ENCODE data around the gene PLA2G5. TPM values are rescaled to one million over a fixed set of nuclear protein-coding genes. Genes with fewer than 3 reads are reported as not detected.

Gene PLA2G5
- total RNA-seq, 1 donor from 2014 or later: not detected

DNA sequence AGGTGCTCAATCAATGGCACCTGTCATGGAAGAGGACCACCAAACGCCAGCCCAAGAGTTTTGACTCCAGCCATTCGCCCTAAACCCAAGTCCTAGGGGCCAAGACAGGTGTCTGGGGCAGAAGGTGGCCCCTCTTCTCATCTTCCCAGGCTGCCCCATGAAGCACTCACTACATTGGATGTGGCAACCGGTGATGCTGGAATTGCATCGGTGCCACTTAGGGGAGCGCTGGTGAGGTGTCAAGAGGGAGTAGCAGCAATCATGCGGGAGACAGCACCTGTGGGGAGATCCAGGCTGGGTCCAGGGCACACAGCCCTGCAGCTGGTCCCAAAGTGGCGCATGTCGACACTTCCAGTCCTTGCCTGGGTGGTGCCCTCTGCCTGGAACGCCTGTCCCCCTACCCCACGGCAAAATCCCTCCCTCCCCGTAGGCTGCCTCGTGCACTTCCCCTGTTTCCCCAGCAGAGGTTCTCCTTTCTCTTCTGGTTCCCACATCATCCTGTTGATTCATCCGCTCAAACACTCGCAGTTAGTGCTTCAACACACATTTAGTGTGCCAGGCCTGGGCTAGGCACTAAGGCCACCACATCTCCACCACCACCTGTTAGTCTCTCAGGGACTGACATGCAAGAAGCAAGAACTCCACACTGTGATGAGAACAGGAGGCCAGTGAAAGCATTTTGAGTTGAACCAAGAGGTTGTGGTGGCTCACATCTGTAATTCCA lies 30.8 kb downstream of the PLA2G5 start:
- no peak overlapping the region for H3K27ac Mint-ChIP-seq (ENCODE audit: unreplicated experiment)
- no peak overlapping the region for H3K4me3 Mint-ChIP-seq
- H3K9me3 Mint-ChIP-seq: peaks cover 10% of the 10 kb centered on the region
- peaks cover 2% of the 10 kb centered on the region for H3K27me3 Mint-ChIP-seq (ENCODE audit: low read depth)
- peak; percentile 45 for DNase-seq (ENCODE audit: low read depth, low spot score)
- TF ChIP-seq, protein P1, sequence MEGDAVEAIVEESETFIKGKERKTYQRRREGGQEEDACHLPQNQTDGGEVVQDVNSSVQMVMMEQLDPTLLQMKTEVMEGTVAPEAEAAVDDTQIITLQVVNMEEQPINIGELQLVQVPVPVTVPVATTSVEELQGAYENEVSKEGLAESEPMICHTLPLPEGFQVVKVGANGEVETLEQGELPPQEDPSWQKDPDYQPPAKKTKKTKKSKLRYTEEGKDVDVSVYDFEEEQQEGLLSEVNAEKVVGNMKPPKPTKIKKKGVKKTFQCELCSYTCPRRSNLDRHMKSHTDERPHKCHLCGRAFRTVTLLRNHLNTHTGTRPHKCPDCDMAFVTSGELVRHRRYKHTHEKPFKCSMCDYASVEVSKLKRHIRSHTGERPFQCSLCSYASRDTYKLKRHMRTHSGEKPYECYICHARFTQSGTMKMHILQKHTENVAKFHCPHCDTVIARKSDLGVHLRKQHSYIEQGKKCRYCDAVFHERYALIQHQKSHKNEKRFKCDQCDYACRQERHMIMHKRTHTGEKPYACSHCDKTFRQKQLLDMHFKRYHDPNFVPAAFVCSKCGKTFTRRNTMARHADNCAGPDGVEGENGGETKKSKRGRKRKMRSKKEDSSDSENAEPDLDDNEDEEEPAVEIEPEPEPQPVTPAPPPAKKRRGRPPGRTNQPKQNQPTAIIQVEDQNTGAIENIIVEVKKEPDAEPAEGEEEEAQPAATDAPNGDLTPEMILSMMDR (conservative IDR thresholded peaks at IDR 0.05): peak; percentile 75
- no peaks in the 10 kb centered on the region for H3K36me3 Mint-ChIP-seq (ENCODE audit: low read depth)
- H3K4me1 Mint-ChIP-seq: peaks cover 4% of the 10 kb centered on the region

DNA sequence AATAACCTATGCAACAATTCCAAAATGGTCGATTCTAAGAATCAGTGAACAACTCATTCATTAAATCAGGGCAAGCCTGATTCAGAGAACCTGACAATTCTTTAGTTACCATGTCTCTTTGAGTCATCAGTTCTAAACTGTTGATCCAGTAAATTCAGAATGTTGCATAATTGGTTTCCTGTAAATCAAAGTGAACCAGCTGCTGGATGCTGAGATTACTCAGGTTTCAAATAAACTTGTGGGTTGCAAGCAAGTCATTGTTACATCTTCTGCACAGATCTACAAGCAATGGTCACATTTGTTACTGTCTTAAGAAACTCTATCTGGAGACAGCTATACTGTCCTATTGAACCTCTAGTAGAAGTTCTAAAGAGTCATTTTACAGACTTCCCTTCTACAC lies 32.9 kb downstream of the PLA2G5 start:
- no peak overlapping the region for H3K4me3 Mint-ChIP-seq
- H3K27ac Mint-ChIP-seq (ENCODE audit: unreplicated experiment): no peak overlapping the region
- no peak for DNase-seq (ENCODE audit: low read depth, low spot score)
- H3K9me3 Mint-ChIP-seq: no peaks in the 10 kb centered on the region
- peaks cover 11% of the 10 kb centered on the region for H3K4me1 Mint-ChIP-seq
- peaks cover 2% of the 10 kb centered on the region for H3K27me3 Mint-ChIP-seq (ENCODE audit: low read depth)
- TF ChIP-seq, protein P1 (conservative IDR thresholded peaks at IDR 0.05): no peak
- no peaks in the 10 kb centered on the region for H3K36me3 Mint-ChIP-seq (ENCODE audit: low read depth)

DNA sequence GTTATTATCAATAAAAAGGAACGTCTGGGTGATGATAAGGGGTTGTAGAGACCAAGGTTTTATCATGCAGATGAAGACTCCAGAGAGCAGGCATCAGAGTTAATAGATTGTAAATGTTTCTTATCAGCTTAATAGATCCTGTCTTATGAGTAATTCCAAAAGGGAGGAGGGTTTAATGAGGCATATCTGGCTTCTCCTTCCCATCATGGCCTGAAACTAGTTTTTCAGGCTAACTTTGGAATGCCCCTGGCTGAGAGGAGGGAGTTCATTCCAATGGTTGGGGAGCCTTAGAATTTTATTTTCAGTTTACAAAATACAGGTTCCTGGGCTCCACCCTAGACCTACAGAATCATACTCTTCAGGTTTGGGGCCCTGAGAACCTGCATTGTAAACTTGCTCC lies 35.9 kb downstream of the PLA2G5 start:
- Mint-ChIP-seq H3K4me1 (peaks cover 24% of the 10 kb centered on the region), H3K27me3 (ENCODE audit: low read depth) (peaks cover 2% of the 10 kb centered on the region), H3K27ac (ENCODE audit: unreplicated experiment) (no peak overlapping the region), H3K36me3 (ENCODE audit: low read depth) (no peaks in the 10 kb centered on the region), H3K4me3 (no peak overlapping the region), H3K9me3 (no peaks in the 10 kb centered on the region)
- TF ChIP-seq, protein P1 (conservative IDR thresholded peaks at IDR 0.05): no peak
- no peak for DNase-seq (ENCODE audit: low read depth, low spot score)

DNA sequence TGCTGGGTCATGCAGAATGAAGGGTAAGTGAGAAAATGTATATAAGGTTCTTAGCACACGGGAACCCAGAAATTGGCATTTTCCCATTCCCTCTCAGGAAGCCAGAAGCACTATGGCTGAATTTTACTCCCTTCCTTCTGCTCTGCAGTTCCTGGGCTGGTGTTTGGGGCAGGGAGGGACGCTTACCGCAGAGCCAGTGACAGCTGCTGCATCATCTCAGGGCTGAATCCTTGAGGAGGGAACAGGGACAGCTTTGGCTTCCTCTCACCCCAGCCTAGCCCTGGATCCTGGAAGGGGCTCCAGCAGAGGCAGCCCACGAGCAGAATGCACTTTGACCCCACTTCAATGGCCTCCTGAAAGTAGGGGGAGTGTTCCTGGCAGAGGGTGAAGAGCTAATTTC lies 37.4 kb downstream of the PLA2G5 start:
- Mint-ChIP-seq H3K36me3 (ENCODE audit: low read depth) (no peaks in the 10 kb centered on the region), H3K4me1 (peaks cover 20% of the 10 kb centered on the region), H3K9me3 (no peaks in the 10 kb centered on the region), H3K27ac (ENCODE audit: unreplicated experiment) (no peak overlapping the region), H3K4me3 (no peak overlapping the region), H3K27me3 (ENCODE audit: low read depth) (no peaks in the 10 kb centered on the region)
- no peak for DNase-seq (ENCODE audit: low read depth, low spot score)
- TF ChIP-seq, protein P1 (conservative IDR thresholded peaks at IDR 0.05): no peak

- Mint-ChIP-seq H3K9me3 (no peaks in the 10 kb centered on the region), H3K4me3 (no peak overlapping the region), H3K4me1 (peaks cover 20% of the 10 kb centered on the region), H3K27ac (ENCODE audit: unreplicated experiment) (no peak overlapping the region), H3K27me3 (ENCODE audit: low read depth) (no peaks in the 10 kb centered on the region), H3K36me3 (ENCODE audit: low read depth) (no peaks in the 10 kb centered on the region)
- TF ChIP-seq, protein P1 (conservative IDR thresholded peaks at IDR 0.05): no peak
- no peak for DNase-seq (ENCODE audit: low read depth, low spot score)
Measured at GRCh38 chr1:20107796-20108195, 37.8 kb downstream of the PLA2G5 start.

All from neural crest cell (in vitro differentiated cells).